ENCODE results near the gene NPM1.

GRCh38 chr5:171453988-171454387 is 66.3 kb downstream of the NPM1 start:
- TF ChIP-seq POLR2A (IDR thresholded peaks at IDR 0.05) (no peak), POLR2AphosphoS5 (IDR thresholded peaks at IDR 0.05) (no peak)

All from spleen (tissue), 3 donors.